Stimulated activated naive B cell treated with anti-CD40 and anti-IgM and Interleukin-4, amounts not matched to agents 10 μg/mL and 1 μg/mL and 100 μg/mL, for 72 hours (primary cell): ENCODE results near the gene CDK11A.
"Not testable (repeated sequence)": the region's sequence is repeated elsewhere in the genome, so short reads cannot be mapped to it uniquely, and the experiment has no call there.

Experiments
- ATAC-seq, 2 donors: fragments of 150-1000 bp; cut with Tn5 transposase; replicated peaks; 2 replicates each; pipeline ENCODE4 v1.10.0; 2021; ENCODE audit warnings: moderate library complexity in 1 of 2
- DNase-seq: peaks from one replicate; pipeline ENCODE4 v3.0.0; 2021
- H3K27ac Mint-ChIP-seq: one replicate; pipeline ENCODE4 v1.8.0; 2022; ENCODE audit warnings: mild to moderate bottlenecking, mixed read lengths
- H3K27me3 Mint-ChIP-seq, 2 donors: one replicate each; pipeline ENCODE4 v1.8.0; 2022; ENCODE audit warnings: mixed read lengths in 2 of 2
- H3K36me3 Mint-ChIP-seq, 2 donors: one replicate each; pipeline ENCODE4 v1.8.0; 2022; ENCODE audit warnings: mixed read lengths in 2 of 2, mild to moderate bottlenecking in 1 of 2
- H3K4me1 Mint-ChIP-seq, 2 donors: one replicate each; pipeline ENCODE4 v1.8.0; 2022; ENCODE audit warnings: mixed read lengths in 2 of 2, mild to moderate bottlenecking in 1 of 2
- H3K4me3 Mint-ChIP-seq, 2 donors: one replicate each; pipeline ENCODE4 v1.8.0; 2022; ENCODE audit warnings: mild to moderate bottlenecking in 2 of 2, mixed read lengths in 2 of 2, moderate library complexity in 1 of 2
- H3K9me3 Mint-ChIP-seq, 2 donors: one replicate each; pipeline ENCODE4 v1.8.0; 2022; ENCODE audit warnings: mixed read lengths in 2 of 2, mild to moderate bottlenecking in 1 of 2

The CDK11A gene

DNA sequence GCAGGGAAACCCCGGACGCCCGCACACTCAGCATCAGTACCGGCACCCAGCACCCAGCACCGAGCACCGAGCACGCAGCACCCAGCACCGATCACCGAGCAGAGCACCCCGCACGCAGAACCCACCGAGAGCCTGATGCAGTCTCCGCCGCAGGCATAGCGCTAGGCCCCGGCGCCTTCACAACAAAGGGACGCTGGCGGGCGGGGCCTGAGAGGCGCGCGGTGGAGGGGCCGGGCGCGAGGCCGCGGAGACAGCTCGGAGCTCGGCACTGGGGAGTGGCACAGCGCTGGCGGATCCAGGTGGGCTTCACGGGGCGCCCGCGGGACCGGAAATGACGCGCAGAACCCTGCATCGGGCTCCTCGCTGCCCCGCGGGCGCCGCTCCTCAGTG, 31.8 kb downstream of the CDK11A start:
- ATAC-seq: peak; percentile 59 to 65
- H3K4me1 Mint-ChIP-seq, H3K27me3 Mint-ChIP-seq, H3K36me3 Mint-ChIP-seq, DNase-seq, H3K9me3 Mint-ChIP-seq: not testable (repeated sequence)
- Mint-ChIP-seq H3K4me3 (peak overlapping the region; percentile 83), H3K27ac (peak overlapping the region; percentile 98)

DNA sequence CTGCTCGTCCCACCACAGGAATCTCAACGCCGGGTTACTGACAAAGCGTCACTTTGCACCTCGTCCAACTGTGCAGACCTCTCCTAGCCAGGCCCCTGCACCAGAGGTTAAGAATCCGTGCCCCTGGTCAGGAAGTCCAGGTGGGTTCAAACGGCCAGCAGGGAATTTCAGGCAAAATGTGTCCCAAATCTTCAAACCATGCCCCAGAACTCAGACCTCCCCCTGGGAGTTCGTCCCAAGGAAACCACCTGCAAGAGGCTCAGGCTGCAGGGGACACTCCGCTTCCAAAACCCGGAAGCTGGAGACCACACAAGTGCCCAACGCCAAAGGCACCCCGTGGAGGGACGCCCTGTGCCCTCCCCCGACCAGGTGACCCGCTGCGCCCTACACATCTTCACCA, 32.7 kb downstream of the CDK11A start:
- H3K4me3 Mint-ChIP-seq, DNase-seq, ATAC-seq, H3K4me1 Mint-ChIP-seq, H3K9me3 Mint-ChIP-seq, H3K27ac Mint-ChIP-seq, H3K27me3 Mint-ChIP-seq, H3K36me3 Mint-ChIP-seq: not testable (repeated sequence)

DNA sequence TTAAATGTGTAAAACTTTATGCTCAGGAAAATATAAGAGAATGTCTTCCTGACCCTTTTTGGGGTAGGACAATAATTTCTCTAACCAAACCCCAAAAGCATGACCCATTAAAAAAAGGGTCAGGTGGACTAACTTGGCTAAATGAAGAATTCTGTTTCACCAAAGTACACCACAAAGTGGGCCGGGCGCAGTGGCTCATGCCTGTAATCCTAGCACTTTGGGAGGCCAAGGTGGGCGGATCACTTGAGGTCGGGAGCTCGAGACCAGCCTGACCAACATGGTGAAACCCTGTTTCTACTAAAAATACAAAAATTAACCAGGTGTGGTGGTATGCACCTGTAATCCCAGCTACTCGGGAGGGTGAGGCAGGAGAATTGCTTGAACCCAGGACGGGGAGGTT, 34.6 kb downstream of the CDK11A start:
- not testable (repeated sequence) for H3K4me3 Mint-ChIP-seq, DNase-seq, H3K27ac Mint-ChIP-seq, ATAC-seq, H3K27me3 Mint-ChIP-seq, H3K9me3 Mint-ChIP-seq
- peaks cover 9 to 13% of the 10 kb centered on the region in 2 donors for H3K36me3 Mint-ChIP-seq
- peaks cover 7 to 11% of the 10 kb centered on the region in 2 donors for H3K4me1 Mint-ChIP-seq

DNA sequence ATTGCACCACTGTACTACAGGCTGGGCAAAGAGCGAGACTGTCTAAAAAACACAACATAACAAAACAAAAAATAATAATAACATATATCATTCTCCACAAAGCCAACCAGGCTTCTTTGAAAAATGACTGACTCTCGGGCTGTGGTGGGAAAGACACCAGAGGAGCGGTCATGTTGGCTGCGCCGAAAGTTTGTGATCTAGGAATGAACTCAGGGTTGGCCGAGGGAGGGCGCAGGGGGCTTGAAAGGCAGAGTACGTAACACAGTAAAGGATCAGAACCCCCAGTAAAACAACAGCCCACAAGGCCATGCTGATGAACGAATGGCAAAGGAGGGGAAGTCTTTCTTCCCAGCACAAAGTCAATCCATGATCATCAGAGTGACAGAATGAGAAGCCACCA, 36.3 kb downstream of the CDK11A start:
- H3K4me3 Mint-ChIP-seq: no peak overlapping the region
- H3K9me3 Mint-ChIP-seq: no peaks in the 10 kb centered on the region
- DNase-seq (no peak), ATAC-seq (no peak)
- H3K27me3 Mint-ChIP-seq: no peaks in the 10 kb centered on the region
- peaks cover 11 to 27% of the 10 kb centered on the region in 2 donors for H3K4me1 Mint-ChIP-seq
- H3K27ac Mint-ChIP-seq: peak overlapping the region; percentile 87
- H3K36me3 Mint-ChIP-seq: peaks cover 15 to 17% of the 10 kb centered on the region in 2 donors

DNA sequence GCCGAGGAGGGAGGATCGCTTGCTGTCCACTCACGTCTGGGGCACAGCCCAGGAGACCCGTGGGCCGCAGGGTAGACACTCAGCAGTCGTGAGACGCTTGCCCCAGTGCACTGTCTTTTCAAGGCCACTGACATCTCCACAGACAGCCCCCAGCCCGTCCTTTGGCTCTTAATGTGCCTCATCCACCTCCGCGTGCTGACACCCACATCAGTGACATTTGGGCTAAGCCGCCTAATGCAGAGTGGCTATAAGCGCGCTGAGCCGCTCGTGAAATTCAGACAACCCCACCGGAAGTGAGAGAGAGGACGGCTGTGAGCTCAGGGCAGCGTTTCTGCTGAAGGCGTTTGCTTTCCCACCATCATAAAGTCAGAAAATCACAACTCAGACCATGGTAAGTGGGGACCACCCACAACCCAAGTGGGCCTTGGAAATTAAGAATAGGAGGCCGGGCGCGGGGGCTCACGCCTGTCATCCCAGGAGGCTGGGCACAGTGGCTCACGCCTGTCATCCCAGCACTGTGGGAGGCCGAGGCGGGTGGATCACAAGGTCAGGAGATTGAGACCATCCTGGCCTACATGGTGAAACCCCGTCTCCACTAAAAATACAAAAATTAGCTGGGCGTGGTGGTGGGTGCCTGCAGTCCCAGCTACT, 40.0 kb downstream of the CDK11A start:
- Mint-ChIP-seq H3K27me3 (no peaks in the 10 kb centered on the region), H3K4me1 (peaks cover 18 to 40% of the 10 kb centered on the region in 2 donors), H3K36me3 (peaks cover 13 to 18% of the 10 kb centered on the region in 2 donors), H3K27ac (no peak overlapping the region), H3K9me3 (no peaks in the 10 kb centered on the region), H3K4me3 (no peak overlapping the region)
- DNase-seq (no peak), ATAC-seq (no peak)

DNA sequence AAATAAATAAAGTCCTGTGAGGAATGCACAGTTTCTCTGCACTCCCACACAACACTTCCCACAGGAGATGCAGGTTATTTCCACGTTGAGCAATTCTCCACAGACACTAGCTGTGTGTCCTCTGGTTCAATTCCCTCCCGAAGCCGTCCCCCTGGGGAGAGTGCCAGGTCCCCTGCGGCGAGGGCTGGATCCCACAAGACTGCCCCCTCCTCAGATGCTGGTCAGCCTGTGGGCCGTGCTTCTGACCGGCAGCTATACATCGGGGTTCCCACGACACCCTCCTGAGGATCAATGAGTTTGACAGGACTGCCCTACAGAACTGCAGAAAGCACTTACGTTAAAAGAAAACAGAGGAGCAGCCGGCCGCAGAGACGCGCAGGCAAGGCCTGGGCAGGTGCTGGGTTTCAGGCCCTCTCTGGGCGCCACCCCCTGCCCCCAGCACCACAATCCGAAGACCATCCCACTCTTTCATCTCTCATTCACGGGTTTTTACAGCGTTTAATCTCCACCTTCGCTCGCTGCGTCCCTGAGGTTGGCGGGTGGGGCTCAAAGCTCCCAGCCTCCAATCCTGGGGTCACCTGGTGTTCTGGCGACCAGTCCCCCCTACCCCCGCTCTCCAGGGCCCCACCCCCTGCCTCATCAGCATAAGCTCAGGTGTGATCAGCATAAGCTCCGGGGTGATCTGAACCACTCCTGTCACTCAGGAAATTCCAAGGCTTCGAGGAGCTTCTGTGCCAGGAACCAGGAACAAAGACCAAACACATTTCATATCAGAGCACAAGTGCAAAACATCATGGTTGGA, 40.9 kb downstream of the CDK11A start:
- Mint-ChIP-seq H3K4me1 (peaks cover 25 to 48% of the 10 kb centered on the region in 2 donors), H3K27ac (peak overlapping the region; percentile 88), H3K36me3 (peaks cover 13 to 18% of the 10 kb centered on the region in 2 donors), H3K4me3 (no peak overlapping the region), H3K27me3 (no peaks in the 10 kb centered on the region), H3K9me3 (no peaks in the 10 kb centered on the region)
- no peak for DNase-seq
- no peak for ATAC-seq

DNA sequence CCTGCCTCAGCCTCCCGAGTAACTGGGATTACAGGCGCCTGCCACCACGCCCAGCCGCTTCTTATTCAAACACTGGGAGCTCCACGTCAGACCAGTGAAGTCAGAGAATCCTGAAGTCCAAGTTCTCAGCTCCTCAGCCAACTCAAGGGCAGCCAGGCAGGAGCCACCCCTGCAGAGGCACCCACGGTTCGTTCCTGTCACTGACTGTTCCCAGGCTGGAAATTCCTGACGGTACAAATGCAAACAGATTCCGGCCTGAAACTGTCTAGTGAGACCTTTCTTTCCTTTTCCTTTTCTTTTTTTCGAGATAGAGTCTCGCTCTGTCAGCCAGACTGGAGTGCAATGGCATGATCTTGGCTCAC, 43.3 kb downstream of the CDK11A start:
- Mint-ChIP-seq H3K9me3 (no peaks in the 10 kb centered on the region), H3K36me3 (peaks cover 11 to 22% of the 10 kb centered on the region in 2 donors), H3K4me1 (peaks cover 28 to 60% of the 10 kb centered on the region in 2 donors), H3K27ac (peak overlapping the region; percentile 90), H3K27me3 (no peaks in the 10 kb centered on the region), H3K4me3 (no peak overlapping the region)
- ATAC-seq (no peak), DNase-seq (no peak)

DNA sequence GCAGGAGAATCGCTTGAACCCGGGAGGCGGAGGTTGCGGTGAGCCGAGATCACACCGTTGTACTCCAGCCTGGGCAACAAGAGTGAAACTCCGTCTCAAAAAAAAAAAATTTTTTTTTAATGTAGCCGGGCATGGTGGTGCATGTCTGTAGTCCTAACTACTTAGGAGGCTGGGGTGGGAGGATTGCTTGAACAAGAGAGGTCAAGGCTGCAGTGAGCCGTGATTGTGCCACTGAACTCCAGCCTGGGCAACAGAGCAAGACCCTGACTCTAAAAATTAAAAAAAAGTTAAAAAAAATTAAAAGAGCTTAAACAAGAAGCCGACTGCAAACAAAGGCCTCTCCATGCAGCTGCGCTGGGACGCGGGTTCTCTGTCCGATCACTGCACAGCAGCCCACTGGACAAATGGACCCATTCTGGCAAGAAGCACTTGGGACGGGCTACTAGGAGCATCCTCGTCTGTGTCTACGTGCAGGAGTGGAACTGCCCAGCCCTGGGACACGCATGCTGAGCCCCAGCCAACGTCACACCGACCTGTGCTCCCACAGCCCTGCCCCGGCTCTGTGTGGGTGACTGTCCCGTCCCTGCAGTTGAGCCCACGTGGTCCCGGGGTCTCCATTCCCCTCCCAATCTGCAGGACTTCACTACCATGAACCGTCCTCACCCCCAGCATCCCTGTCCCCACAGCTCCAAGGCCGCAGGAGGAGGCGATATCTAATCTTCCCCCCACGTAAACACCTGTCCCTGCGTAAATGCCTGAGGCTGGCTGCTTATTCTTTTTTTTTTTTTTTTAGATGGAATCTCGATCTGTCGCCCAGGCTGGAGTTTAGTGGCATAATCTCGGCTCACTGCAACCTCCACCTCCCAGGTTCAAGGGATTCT, 43.9 kb downstream of the CDK11A start:
- Mint-ChIP-seq H3K27ac (no peak overlapping the region), H3K9me3 (no peaks in the 10 kb centered on the region), H3K27me3 (no peaks in the 10 kb centered on the region), H3K4me3 (no peak overlapping the region), H3K36me3 (peaks cover 8 to 19% of the 10 kb centered on the region in 2 donors), H3K4me1 (peaks cover 25 to 57% of the 10 kb centered on the region in 2 donors)
- no peak for DNase-seq
- ATAC-seq: no peak

DNA sequence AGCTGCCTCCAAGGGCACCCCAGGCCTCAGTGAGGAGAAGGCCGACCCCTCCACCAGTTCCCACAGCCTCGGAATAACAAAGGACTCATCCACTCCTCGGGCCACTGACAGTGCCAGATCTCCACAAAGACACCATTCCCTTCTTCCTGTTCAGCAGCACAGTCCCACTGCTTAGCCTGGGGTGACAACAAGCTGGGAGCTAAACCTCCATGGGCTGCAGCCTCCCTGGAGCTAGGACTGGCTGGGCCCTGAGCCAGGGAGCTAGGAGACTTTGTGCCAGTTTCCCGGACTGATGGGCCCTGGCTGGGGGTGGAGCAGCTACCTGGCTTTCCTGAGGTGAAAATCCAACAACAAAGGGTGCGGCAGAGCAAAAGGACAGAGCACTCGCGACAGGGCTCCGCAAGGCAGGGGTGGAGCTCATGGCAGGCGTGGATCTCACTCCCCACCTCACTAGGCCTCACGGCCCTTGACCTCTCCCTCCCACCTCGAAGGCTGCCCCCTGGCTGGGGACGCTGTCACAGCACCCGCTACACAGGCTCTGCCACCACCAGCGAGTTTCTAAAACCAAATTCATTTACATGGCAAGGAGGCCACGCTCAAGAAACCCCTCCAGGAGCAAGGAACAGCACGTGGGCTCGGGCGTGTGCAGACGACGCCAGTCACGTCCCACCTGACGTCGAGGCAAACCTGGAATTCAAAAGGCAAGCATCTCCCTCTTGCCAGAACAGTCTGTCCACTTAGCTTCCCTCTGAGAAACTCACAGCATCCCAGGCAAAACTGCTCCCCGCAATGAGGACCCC, 45.4 kb downstream of the CDK11A start:
- DNase-seq: peak; percentile 30
- peak overlapping the region; percentile 75 to 79 for H3K4me3 Mint-ChIP-seq
- H3K9me3 Mint-ChIP-seq: no peaks in the 10 kb centered on the region
- H3K36me3 Mint-ChIP-seq: peaks cover 8 to 21% of the 10 kb centered on the region in 2 donors
- ATAC-seq: peak; percentile 0 to 25
- H3K27me3 Mint-ChIP-seq: no peaks in the 10 kb centered on the region
- H3K4me1 Mint-ChIP-seq: peaks cover 26 to 42% of the 10 kb centered on the region in 2 donors
- peak overlapping the region; percentile 94 for H3K27ac Mint-ChIP-seq

DNA sequence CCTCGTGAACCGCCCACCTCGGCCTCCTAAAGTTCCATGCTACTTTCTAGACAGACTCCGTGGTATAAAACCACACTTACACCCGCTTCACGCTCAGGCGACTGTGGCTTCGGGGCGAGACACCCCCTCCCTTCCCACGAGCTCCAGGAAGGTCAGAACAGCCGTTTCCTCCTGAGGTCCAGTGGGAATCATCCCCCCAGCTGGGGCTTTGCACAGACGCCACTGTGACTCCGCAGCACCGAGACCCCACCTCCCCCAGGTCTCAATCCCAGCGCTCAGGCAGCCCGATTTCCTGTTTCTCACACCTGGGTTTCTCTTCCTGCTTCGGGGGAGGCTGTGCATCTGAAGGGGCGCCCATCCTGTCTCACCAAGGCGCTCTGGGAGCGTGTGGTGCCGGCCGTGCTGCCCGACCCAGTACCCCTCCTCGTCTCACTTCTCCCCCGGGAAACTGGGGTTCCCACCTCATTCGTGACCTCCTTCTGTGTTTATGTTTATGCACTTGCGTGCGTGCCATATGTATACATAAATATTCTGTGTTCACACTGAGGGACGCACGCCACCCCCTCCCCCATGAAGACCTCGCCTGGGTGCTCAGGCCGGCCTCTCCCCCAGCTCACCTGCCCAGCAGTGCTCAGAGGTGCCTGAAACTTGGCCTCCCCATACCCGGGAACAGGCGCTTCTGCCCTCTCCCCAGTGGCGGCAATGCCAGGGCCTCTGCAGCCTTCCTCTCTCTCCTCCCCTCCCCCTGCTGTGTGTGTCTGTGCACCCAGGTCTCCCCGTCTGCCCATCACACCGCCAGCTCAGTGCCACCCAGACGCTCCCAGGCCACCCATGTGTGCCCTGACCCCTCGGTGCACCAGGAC, 46.2 kb downstream of the CDK11A start:
- H3K36me3 Mint-ChIP-seq: peaks cover 3 to 17% of the 10 kb centered on the region in 2 donors
- peak; percentile 85 to 87 for ATAC-seq
- H3K4me1 Mint-ChIP-seq: peaks cover 22 to 34% of the 10 kb centered on the region in 2 donors
- H3K27ac Mint-ChIP-seq: peak overlapping the region; percentile 94
- H3K9me3 Mint-ChIP-seq: no peaks in the 10 kb centered on the region
- DNase-seq: peak; percentile 79
- no peaks in the 10 kb centered on the region for H3K27me3 Mint-ChIP-seq
- peak overlapping the region; percentile 75 to 79 for H3K4me3 Mint-ChIP-seq

DNA sequence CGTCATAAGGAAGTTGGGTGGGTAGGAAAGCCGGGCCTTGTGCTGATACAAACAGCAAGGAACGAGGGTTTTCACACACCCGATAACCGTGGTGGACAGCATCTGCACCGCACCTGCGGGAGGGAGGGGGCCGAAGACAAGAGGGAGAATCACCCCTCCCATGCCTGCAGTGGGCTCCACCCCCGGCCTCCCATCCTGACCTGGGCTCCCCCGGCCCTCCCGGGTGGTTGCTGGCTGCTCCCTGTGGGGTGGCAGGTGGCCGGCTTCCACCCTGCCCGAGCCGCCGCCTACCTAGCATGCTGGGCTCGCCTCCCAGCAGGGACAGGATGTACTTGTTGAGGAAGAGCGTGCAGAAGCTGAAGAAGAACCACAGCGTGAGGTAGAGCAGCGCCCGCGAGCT, 48.1 kb downstream of the CDK11A start:
- ATAC-seq, H3K9me3 Mint-ChIP-seq, H3K27ac Mint-ChIP-seq, DNase-seq, H3K27me3 Mint-ChIP-seq, H3K4me3 Mint-ChIP-seq: not testable (repeated sequence)
- peaks cover 20 to 31% of the 10 kb centered on the region in 2 donors for H3K4me1 Mint-ChIP-seq
- peaks cover 8 to 15% of the 10 kb centered on the region in 2 donors for H3K36me3 Mint-ChIP-seq

DNA sequence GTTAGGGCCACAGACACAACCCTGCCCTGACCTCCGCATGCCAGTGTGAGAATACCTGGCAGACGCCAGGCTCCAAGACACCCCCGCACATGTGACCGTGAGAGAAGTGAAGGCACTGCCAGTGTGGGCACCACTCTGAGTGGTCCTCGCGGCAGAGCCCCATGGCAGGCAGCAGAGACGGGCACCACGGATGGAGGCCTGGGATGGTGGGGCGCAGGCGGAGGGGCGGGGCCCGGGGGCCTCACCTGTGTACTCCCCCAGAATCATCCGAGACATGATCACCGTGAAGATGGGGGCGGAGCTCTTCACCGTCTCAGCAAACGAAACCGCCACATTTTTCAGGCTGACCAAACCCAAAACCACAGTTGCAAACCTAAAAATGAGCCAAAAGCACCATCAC, 48.9 kb downstream of the CDK11A start:
- Mint-ChIP-seq H3K4me1 (peaks cover 19 to 25% of the 10 kb centered on the region in 2 donors), H3K36me3 (peaks cover 15% of the 10 kb centered on the region in 2 donors)
- not testable (repeated sequence) for DNase-seq, ATAC-seq, H3K27ac Mint-ChIP-seq, H3K4me3 Mint-ChIP-seq, H3K9me3 Mint-ChIP-seq, H3K27me3 Mint-ChIP-seq

DNA sequence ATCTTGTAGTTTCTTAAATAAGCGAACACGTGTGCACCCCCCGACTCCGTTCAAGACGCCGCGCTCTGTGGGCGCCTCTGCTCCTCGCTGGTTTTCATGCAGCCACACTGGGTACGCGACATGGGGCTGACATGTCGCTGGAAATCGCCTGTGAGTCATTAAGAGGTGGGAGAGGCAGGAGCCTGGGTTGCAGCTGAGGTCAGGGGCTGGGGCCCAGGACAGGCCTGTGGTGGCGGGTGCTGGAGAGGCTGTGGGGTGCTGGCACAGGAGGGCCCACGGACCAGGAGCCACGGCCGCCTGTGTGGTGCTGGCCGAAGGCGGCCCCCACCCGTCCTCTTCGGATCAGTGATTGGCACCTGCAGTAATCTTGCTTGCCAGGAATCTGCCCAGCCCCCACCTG, 49.4 kb downstream of the CDK11A start:
- H3K27me3 Mint-ChIP-seq, ATAC-seq, H3K9me3 Mint-ChIP-seq, H3K4me3 Mint-ChIP-seq, DNase-seq, H3K27ac Mint-ChIP-seq: not testable (repeated sequence)
- peaks cover 15 to 16% of the 10 kb centered on the region in 2 donors for H3K36me3 Mint-ChIP-seq
- peaks cover 19 to 25% of the 10 kb centered on the region in 2 donors for H3K4me1 Mint-ChIP-seq
